ENCODE data around the gene EME2.

- no peak for TF ChIP-seq CTCF (conservative IDR thresholded peaks at IDR 0.05 in 1 of 2, IDR thresholded peaks at IDR 0.05 in 1 of 2; ENCODE audit: low read depth in 1 of 2, low read length in 2 of 2)
- TF ChIP-seq EZH2 (IDR thresholded peaks at IDR 0.05; ENCODE audit: low read length, missing control alignments), result no peak
These were observed 41.0 kb upstream of the EME2 start for GRCh38 chr16:1731603-1732002.
